Motor neuron (in vitro differentiated cells): ENCODE data around the gene SPG21. TPM values are rescaled to one million over a fixed set of nuclear protein-coding genes. Genes with fewer than 3 reads are reported as not detected.
A peak's percentile ranks its signal among the peaks of the same experiment; 100 is the strongest.

Source experiments
- ATAC-seq, 8 experiments: fragments of 200-7000 bp; cut with Tn5 transposase; replicated peaks in 6 of 8; 2 replicates each; pipeline ENCODE4 v1.8.0; 2021; ENCODE audit warnings: mild to moderate bottlenecking in 8 of 8, moderate library complexity in 8 of 8
- H3K27ac ChIP-seq, 2 donors: fragments of 250-450 bp; sonication (Bioruptor Pico); 2 replicates each; pipeline ENCODE4 v1.9.0; 2021; ENCODE audit warnings: antibody characterized with exemption in 2 of 2, mild to moderate bottlenecking in 2 of 2, moderate library complexity in 1 of 2
- H3K4me1 ChIP-seq, 2 donors: fragments of 250-450 bp; sonication (Bioruptor Pico); replicated peaks in 1 of 2; 2 replicates each; pipeline ENCODE4 v1.6.1; 2021; ENCODE audit warnings: antibody characterized with exemption in 2 of 2, mild to moderate bottlenecking in 2 of 2, moderate library complexity in 1 of 2
- H3K4me3 ChIP-seq, 5 donors: fragments of 250-450 bp; sonication (Bioruptor Pico); 2 replicates each; pipeline ENCODE4 v1.9.0; 2021; ENCODE audit warnings: antibody characterized with exemption in 5 of 5, mild to moderate bottlenecking in 5 of 5, moderate library complexity in 4 of 5
- WGBS, 10 experiments: fragments of 450-650 bp; shearing (Covaris generic); methylation state at CpG; one replicate each; pipeline ENCODE4 v1.0.0; 2022; 5-methylcytosine and 5-hydroxymethylcytosine counted together
- in situ Hi-C, 9 experiments: fragments of 400-800 bp; cut with MboI; loops; one replicate each; pipeline ENCODE4 v1.15.0; 2021; ENCODE audit warnings: low sequenced_read_pairs in 9 of 9, low pct_unique_long_range_greater_than_20kb in 2 of 9; ENCODE audit not compliant: unreplicated experiment in 9 of 9
- total RNA-seq, 8 experiments: library from RNA; unstranded; fragments of 300-600 nt; gene quantifications; 2 replicates each; pipeline versions ENCODE4 v1.2.3 to v1.2.4, GENCODE V29; 2022

SPG21 gene
- total RNA-seq = 10 to 100 TPM; 50.6 to 75.7 (median 64.4) TPM

- in situ Hi-C loops = no loop called here
- peak; percentile 87 to 96 (median 92) for ATAC-seq
- Histone ChIP-seq H3K4me1 (peaks cover 14 to 15% of the 10 kb centered on the region in 2 donors), H3K4me3 (peak within 1 kb of the TSS; percentile 87 to 100 (median 97)), H3K27ac (peak within 1 kb of the TSS; percentile 90)
- WGBS, 10 experiments = 0 to 4% (median 0%) methylated on average over 1 to 8 of the region's 75 CpGs; no CpG with 5 or more reads in 5 of the 10 experiments
These were observed at the start of gene SPG21 for GRCh38 chr15:64989416-64990167. Gene SPG21 (minus strand): TSS chr15:64989914. CDS start chr15:64983569, 6,345 bp downstream.

- ATAC-seq = peak in 5 of 8 experiments; percentile 39 to 90 (median 87)
These were observed 49.1 kb upstream of the SPG21 start for GRCh38 chr15:65038836-65039235.

GRCh38 chr15:65038428-65038827, 48.7 kb upstream of the SPG21 start:
- whole genome bisulfite sequencing, 10 experiments = 40 to 100% (median 92%) methylated on average over 1 to 3 of the region's 3 CpGs; no CpG with 5 or more reads in 3 of the 10 experiments
- in situ Hi-C loops = loop anchor here in 1 of 9 experiments (25.0 kb wide), 1 partner anchor 249 kb away; the partner anchor contains the start of genes PARP16 and RNU5A-1
- ATAC-seq = no peak
- H3K4me1 ChIP-seq = peaks cover 6 to 20% of the 10 kb centered on the region in 2 donors
- H3K27ac ChIP-seq = no peak overlapping the region
- no peak overlapping the region for H3K4me3 ChIP-seq

More at GRCh38 chr15:65038836-65039235, 49.1 kb upstream of the SPG21 start:
- H3K4me3 ChIP-seq = no peak overlapping the region
- in situ Hi-C loops = loop anchor here in 1 of 9 experiments (25.0 kb wide), 1 partner anchor 248 kb away; the partner anchor contains the start of genes PARP16 and RNU5A-1
- WGBS, 10 experiments = 0 to 43% (median 11%) methylated on average over 1 to 4 of the region's 5 CpGs; no CpG with 5 or more reads in 4 of the 10 experiments
- peaks cover 4 to 16% of the 10 kb centered on the region in 2 donors for H3K4me1 ChIP-seq
- peak overlapping the region in 1 of 2 donors; percentile 8 for H3K27ac ChIP-seq

- in situ Hi-C loops = loop anchor here in 1 of 9 experiments (25.0 kb wide), 1 partner anchor 250 kb away; the partner anchor contains the start of genes PARP16 and RNU5A-1
- no peak for ATAC-seq
- 75 to 100% (median 92%) methylated on average over 1 of the region's 1 CpG; no CpG with 5 or more reads in 3 of the 10 experiments for WGBS, 10 experiments
- no peak overlapping the region for H3K27ac ChIP-seq
- peaks cover 15 to 20% of the 10 kb centered on the region in 2 donors for H3K4me1 ChIP-seq
- no peak overlapping the region for H3K4me3 ChIP-seq
These were observed 47.6 kb upstream of the SPG21 start for GRCh38 chr15:65037309-65037708.

GRCh38 chr15:65034719-65035118, 45.0 kb upstream of the SPG21 start:
- WGBS, 10 experiments = 90 to 100% (median 96%) methylated on average over 1 to 8 of the region's 11 CpGs; no CpG with 5 or more reads in 1 of the 10 experiments
- no peak overlapping the region for H3K4me3 ChIP-seq
- H3K4me1 ChIP-seq = peaks cover 15 to 20% of the 10 kb centered on the region in 2 donors
- no peak for ATAC-seq
- in situ Hi-C loops = loop anchor here in 1 of 9 experiments (25.0 kb wide), 1 partner anchor 253 kb away; the partner anchor contains the start of genes PARP16 and RNU5A-1
- H3K27ac ChIP-seq = no peak overlapping the region

- Histone ChIP-seq H3K27ac (no peak overlapping the region), H3K4me3 (no peak overlapping the region), H3K4me1 (peaks cover 11 to 13% of the 10 kb centered on the region in 2 donors)
These were observed 44.0 kb upstream of the SPG21 start for GRCh38 chr15:65033659-65034269.

GRCh38 chr15:65032801-65033537, 43.3 kb upstream of the SPG21 start:
- H3K27ac ChIP-seq = no peak overlapping the region
- ATAC-seq = peak; percentile 51 to 79 (median 60)
- no peak overlapping the region for H3K4me3 ChIP-seq
- H3K4me1 ChIP-seq = peaks cover 14 to 16% of the 10 kb centered on the region in 2 donors
- in situ Hi-C loops = loop anchor here in 1 of 9 experiments (25.0 kb wide), 1 partner anchor 254 kb away; the partner anchor contains the start of genes PARP16 and RNU5A-1
- WGBS, 10 experiments = 15 to 100% (median 43%) methylated on average over 1 to 7 of the region's 13 CpGs; no CpG with 5 or more reads in 1 of the 10 experiments

More at GRCh38 chr15:65033659-65034269, 44.0 kb upstream of the SPG21 start:
- peak in 6 of 8 experiments; percentile 10 to 35 (median 28) for ATAC-seq
- 0 to 45% (median 26%) methylated on average over 1 to 4 of the region's 4 CpGs; no CpG with 5 or more reads in 2 of the 10 experiments for WGBS, 10 experiments
- in situ Hi-C loops = loop anchor here in 1 of 9 experiments (25.0 kb wide), 1 partner anchor 254 kb away; the partner anchor contains the start of genes PARP16 and RNU5A-1

GRCh38 chr15:65029736-65030208, 40.1 kb upstream of the SPG21 start:
- H3K4me1 ChIP-seq = peaks cover 14 to 18% of the 10 kb centered on the region in 2 donors
- in situ Hi-C loops = loop anchor here in 1 of 9 experiments (25.0 kb wide), 1 partner anchor 258 kb away; the partner anchor contains the start of genes PARP16 and RNU5A-1
- no peak overlapping the region for H3K27ac ChIP-seq
- ATAC-seq = no peak
- 55 to 100% (median 68%) methylated on average over 1 to 9 of the region's 12 CpGs; no CpG with 5 or more reads in 2 of the 10 experiments for WGBS, 10 experiments
- H3K4me3 ChIP-seq = peak overlapping the region; percentile 82 to 100 (median 88)

GRCh38 chr15:65028921-65029735, 39.4 kb upstream of the SPG21 start, which contains the start of gene MTFMT:
Gene MTFMT (minus strand): TSS chr15:65029639. CDS start chr15:65029613, 26 bp downstream.
- 0 to 8% (median 0%) methylated on average over 1 to 32 of the region's 73 CpGs; no CpG with 5 or more reads in 2 of the 10 experiments for WGBS, 10 experiments
- H3K4me3 ChIP-seq = peak within 1 kb of the TSS; percentile 82 to 100 (median 88)
- peaks cover 13 to 18% of the 10 kb centered on the region in 2 donors for H3K4me1 ChIP-seq
- H3K27ac ChIP-seq = peak within 1 kb of the TSS in 1 of 2 donors; percentile 52
- in situ Hi-C loops = loop anchor here in 1 of 9 experiments (25.0 kb wide), 1 partner anchor 258 kb away; the partner anchor contains the start of genes PARP16 and RNU5A-1
- ATAC-seq = peak; percentile 75 to 95 (median 90)

- Histone ChIP-seq H3K4me1 (peaks cover 5 to 16% of the 10 kb centered on the region in 2 donors), H3K27ac (no peak overlapping the region), H3K4me3 (peak overlapping the region; percentile 82 to 100 (median 88))
- WGBS, 10 experiments = 0 to 63% (median 54%) methylated on average over 1 to 10 of the region's 10 CpGs
- in situ Hi-C loops = loop anchor here in 1 of 9 experiments (25.0 kb wide), 1 partner anchor 259 kb away; the partner anchor contains the start of genes PARP16 and RNU5A-1
- ATAC-seq = peak in 1 of 8 experiments; percentile 2
These were observed 38.6 kb upstream of the SPG21 start for GRCh38 chr15:65028338-65028737.

GRCh38 chr15:65027593-65027992, 37.9 kb upstream of the SPG21 start:
- H3K4me3 ChIP-seq = no peak overlapping the region

More at GRCh38 chr15:65027593-65027992, 37.9 kb upstream of the SPG21 start:
- Histone ChIP-seq H3K4me1 (peaks cover 5 to 9% of the 10 kb centered on the region in 2 donors), H3K27ac (no peak overlapping the region)
- WGBS, 10 experiments = 50 to 100% (median 90%) methylated on average over 1 of the region's 1 CpG
- no peak for ATAC-seq
- in situ Hi-C loops = loop anchor here in 1 of 9 experiments (25.0 kb wide), 1 partner anchor 260 kb away; the partner anchor contains the start of genes PARP16 and RNU5A-1
